NCI-H446 treated with DMSO at 0.1 percent for 48 hours (cell line): ENCODE results near the gene CYBC1.
"Not testable (repeated sequence)": the region's sequence is repeated elsewhere in the genome, so short reads cannot be mapped to it uniquely, and the experiment has no call there.

ENCODE experiments used
- DNase-seq: peaks from one replicate; lab custom pipeline; 2025; lab: John Stamatoyannopoulos, UW

CYBC1 gene

DNA sequence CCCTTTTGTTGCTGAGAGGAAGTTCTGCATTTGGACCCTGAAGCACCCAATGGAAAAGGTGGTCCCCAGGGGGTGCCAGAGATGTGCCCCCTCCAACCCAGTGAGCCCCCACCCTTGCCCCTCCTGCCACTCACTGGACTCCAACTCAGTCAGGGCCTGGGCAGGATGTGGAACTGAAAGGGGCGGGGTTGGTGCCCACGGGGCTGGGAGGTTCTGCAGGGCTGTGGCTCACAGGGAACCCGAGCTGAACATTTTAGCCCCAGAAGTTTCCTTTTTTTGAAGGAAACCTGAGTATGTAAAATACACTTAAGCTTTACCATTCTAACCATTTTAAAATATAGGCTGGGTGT, 16.4 kb downstream of the CYBC1 start:
- DNase-seq, result no peak

DNA sequence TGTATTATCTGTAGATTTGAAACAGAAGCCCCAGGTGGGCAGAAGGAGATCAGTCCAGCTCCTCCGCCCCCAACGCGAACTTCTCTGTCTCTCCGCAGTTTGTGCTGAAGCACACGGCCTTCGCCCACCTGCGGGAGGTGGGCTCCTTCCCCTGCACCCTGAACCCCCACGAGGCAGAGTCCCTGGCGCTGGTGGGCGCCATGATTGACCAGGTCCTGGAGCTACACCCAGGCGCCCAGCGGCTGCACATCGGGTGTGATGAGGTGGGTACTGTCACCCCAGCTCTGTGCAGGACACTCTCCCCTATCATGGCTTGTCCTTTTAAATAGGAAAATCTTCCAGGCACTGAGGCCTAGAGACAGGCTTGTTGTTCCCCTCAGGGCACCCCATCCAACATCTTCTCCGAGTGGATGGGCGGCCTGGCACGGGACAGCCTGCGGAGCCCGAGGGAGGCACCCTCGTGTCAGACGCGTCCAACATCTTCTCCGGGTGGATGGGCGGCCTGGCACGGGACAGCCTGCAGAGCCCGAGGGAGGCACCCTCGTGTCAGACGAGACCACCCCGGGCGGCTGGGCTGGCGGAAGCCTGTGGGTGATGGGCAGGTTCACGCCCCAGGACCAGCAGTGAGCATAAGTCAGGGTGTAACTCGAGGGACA, 16.9 kb downstream of the CYBC1 start:
- no peak for DNase-seq

GRCh38 chr17:82432017-82432416, 18.5 kb downstream of the CYBC1 start:
- no peak for DNase-seq

DNA sequence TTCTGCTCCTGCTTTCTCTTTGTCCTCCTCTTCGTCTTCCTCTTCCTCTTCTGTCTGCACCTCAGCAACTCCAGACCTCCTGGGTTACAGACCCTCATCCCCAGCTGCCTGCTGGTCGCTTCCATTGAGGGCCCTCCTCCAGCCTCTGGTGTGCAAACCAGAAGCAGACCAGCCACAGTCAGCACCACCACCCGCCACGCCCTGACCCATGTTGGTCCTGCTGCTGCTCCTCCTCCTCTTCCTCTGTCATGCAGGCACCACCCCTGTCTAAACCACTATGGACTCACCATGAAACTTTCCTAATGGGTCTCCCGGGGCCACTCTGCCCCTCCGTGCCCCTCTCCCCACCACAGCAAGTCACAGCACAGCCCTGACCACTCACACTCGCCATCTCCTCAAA, 20.7 kb downstream of the CYBC1 start:
- no peak for DNase-seq

- no peak for DNase-seq
Observed at GRCh38 chr17:82428546-82428945, 22.0 kb downstream of the CYBC1 start.

- no peak for DNase-seq
Observed at GRCh38 chr17:82424863-82425159, 25.7 kb downstream of the CYBC1 start.

DNA sequence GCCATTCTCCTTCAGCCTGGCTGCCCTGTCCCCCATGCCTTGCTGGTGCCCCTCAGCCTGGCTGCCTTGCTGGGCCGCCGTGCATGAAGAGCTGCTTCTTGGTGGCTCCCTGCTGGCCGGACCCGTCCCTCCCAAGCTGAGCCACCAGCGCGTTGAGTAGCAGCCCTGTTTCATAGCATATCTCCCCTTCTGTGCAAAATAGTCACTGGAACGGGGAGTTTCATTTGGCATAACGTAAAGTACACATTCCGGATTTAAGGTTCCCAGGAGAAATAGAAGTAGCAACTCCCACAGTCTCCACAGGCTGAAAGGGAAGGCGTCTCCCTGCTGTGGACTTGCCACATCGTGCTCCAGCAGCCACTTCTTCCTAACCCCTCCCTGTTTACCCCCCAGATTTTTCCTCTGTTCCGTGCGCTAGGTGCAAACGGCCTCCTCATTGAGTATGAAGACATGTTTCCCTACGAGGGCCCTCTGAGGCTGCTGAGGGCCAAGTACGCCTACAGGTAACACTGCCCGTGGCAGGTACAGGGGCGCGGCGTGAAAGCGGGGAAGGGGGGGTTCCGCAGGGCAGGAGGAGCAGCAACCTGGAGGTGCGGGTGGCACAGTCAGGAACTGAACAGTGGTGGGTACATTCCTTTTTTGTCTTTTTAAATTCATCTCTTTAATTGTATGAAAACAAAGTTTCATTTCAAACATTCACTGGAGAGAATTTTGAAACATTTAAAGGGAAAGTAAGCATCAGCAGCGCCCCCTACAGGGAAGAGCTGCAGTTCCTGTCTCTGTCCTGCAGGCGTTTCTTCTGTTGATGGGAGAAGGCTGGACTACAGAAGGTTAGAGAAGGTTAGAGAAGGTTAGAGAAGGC, 26.3 kb downstream of the CYBC1 start:
- no peak for DNase-seq

- no peak for DNase-seq
Observed at GRCh38 chr17:82419540-82419939, 31.0 kb downstream of the CYBC1 start.

DNA sequence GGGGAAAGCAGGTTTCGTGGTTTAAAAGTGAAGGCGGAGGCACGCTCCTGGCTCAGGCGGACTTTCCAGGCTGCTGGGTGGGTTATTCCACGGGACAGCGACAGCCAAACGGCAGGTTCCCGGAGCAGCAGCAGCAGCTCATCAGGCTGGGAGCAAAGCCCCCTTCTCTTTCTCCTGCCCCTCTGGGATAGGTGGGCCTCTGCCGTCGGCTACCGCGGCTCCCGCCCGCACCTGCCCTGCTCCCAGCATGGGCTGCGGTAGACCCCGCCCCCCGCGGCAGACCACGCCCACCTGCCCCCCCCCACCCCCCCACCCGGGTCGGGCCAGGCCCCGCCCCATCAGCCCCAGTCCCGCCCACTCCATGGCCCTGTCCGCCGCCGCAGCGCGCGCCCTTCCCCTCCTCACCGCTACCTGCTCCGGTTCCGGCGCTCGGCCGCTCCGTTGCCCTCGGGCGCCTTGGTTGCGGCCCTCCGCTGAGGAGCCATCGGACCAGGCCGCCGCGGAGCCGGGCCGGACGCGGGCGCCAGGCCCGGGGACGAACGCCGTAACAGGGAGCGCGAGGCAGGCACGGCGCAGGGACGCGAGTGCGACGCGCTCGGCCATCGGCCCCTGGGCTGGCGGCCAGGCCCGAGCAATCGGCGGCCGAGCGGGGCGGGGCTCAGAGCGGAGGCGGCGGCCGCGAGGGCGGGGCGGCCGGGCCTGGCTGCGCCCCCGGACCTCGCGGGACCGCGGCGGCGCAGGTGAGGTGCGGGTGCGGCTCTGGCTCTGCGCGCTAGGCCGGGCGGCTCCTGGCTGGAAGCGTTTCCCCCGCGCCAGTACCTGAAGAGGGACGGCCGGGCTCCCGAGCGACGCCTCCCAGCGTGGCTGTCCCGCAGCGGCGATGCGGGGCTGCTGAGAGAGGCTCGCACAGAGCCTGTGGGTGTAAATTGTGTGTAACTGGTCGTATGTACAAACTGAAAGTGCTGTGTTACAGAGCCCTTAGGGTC, 32.3 kb downstream of the CYBC1 start, which contains the start of the genes HEXD and OGFOD3:
TSS of gene HEXD (plus strand) at position 347 of the 986 bp plus-strand sequence. CDS start 1,453 bp downstream, outside the sequence.
TSS of gene OGFOD3 (minus strand) at position 586 of the 986 bp plus-strand sequence. CDS start at position 485, 101 bp downstream.
- peak; percentile 59 for DNase-seq

GRCh38 chr17:82416771-82417170, 33.8 kb downstream of the CYBC1 start:
- DNase-seq, result no peak

GRCh38 chr17:82416264-82416663, 34.3 kb downstream of the CYBC1 start:
- no peak for DNase-seq

DNA sequence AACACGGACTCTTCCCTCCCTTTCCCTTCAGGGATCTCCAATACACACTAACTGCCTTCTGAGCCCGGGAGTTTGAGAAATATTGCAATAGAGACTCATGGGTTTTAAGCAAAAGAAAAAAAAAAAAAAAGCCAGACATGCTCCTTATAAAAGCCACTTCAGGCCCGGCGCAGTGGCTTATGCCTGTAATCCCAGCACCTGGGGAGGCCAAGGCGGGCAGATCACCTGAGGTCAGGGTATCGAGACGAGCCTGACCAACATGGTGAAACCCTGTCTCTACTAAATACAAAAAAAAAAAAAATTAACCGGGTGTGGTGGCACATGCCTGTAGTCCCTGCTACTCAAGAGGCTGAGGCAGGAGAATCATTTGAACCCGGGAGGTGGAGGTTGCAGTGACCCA, 34.8 kb downstream of the CYBC1 start:
- DNase-seq, result no peak

DNA sequence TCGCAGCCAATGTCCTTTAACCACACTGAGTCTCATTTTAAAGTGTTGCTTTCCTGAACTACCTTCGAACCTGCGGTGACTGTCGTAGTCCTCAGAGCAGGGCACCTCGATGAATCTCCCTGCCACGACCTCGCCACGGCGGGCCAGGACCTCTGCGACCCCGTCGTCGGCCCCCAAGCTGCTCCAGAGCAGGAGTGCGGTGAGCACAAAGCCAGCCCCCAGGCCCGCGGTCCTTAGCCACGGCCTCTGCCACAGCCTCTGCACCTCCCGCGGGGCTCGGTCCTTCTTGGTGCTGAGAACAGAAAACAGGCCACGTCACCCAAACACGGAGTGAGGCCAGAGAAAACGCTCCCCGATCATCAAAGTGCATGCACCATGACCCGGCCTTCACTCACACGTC, 35.2 kb downstream of the CYBC1 start:
- no peak for DNase-seq

DNA sequence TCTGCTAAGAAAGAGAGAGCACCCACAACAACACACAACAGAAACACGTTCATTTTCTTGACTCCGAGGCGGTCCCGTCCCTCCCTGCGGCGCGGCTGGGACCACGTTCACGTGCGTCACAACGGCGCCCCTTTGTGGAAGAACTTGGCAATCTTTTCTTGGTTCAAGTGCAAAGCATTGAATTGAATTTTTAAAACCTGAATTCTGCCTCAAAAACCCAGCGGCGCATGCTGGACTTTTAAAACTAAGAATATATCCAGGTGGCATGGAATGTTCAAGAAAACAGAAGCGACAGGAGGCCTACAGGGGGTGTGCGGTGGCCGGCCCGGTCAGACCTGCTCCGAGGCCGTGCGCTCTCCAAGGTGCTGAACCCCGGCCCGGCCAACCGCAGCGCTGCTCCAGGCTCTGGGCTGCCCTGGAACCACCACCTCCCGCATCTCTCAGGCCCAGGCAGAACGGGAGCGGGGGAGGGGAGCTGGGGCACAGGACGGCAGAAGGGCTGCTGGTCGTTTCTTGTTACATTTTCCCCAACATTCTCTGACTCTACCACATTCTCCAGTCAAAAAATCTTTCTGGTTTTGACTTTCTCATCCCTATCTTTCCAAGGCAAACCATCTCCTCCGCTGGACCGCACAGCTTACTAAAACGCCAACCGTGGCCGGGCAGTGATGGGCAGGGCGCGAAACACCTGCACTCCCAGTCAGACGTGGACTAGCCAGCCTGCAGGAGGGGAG, 35.8 kb downstream of the CYBC1 start:
- DNase-seq, result no peak

GRCh38 chr17:82412535-82413520, 37.7 kb downstream of the CYBC1 start:
- no peak for DNase-seq

DNA sequence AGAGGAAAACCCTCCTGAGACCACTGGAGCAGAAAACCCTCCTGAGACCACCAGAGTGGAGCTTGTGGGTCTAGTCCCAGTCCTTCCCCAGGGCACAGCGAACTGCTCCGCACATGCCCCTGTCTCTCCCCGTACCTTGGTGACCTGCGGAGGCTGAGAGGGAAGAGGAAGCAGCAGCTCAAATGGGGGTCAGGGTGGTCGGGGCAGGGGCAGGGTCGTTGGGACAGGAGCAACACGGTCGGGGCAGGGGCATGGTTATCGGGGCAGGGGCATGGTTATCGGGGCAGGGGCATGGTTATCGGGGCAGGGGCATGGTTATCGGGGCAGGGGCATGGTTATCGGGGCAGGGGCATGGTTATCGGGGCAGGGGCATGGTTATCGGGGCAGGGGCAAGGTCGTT, 38.5 kb downstream of the CYBC1 start:
- not testable (repeated sequence) for DNase-seq

- DNase-seq, result no peak
Observed at GRCh38 chr17:82411396-82412053, 39.0 kb downstream of the CYBC1 start.

DNA sequence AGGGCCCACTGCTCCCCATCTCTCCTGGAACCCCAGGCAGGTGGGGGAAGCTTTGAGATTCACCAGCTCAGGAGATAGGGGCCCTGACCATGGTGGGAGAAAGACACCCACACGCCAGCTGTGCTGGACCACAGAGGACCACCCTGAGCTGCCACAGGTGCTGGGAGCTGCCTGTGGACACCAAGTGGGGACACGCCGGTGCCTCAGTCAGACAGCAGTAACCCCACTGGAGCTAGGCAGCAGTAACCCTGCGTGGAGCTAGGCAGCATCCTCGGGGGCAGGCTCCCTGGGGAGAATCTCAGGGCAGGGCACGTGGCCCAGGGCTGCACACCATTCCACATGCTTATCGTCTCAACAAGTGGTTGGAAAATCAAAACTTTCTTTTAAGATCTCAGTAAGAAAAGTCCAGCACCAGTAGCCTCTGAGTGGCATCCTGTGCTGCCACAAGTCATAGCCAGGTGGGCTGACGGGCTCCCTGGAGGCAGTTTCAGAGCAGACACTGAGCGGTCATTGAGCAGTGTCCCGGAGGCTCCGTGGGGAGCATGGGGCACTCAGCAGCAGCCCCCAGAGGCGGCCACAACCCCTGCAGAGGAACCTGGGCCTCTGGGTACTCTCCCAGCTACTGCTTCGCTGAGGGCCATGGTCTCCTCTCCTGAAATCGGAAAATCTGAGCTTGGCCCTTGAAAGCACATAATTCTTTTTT, 40.4 kb downstream of the CYBC1 start:
- no peak for DNase-seq

- DNase-seq, result no peak
Observed at GRCh38 chr17:82408938-82409318, 41.6 kb downstream of the CYBC1 start.
